HG02943 (cell line): Measurements from ENCODE around the gene IQCC.

ENCODE experiments used
- ATAC-seq: cut with Tn5 transposase; IDR thresholded peaks from one replicate; pipeline ENCODE4 v1.9.1; 2021; ENCODE audit warnings: mild to moderate bottlenecking, low read depth, moderate library complexity; ENCODE audit not compliant: unreplicated experiment

The IQCC gene

DNA sequence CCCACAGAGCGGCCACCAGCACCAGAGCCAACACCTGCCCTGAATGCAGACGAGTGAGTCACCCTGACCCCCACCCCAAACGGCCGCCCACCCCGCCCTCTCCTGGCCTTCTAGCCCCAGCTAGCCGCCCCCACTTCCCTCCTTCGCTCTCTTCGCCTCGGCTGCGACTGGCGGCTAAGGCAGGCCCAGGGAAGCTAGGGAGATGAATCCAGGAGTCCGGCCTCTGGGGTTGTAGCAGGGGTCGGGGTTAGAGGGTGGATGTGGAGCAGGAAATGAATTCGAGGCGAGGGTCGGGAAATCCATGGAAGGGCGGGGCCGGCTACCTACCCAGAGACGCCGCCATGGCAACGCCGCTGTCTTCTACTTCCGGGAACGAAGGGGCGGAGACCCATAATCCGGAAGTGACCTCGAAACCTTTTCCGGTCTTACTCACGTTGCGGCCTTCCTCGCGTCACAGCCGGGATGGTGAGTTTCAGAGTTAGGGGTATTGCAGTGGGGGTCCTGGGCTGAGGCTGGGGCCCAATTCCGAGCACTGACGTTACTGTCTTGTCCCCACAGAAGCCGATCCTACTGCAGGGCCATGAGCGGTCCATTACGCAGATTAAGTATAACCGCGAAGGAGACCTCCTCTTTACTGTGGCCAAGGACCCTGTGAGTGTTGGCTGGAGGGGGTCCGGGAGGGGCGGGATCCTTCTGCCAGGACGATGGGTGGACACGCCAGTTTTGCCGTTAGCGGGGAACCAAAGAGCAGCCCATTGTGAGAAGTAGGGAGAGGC, 16.7 kb downstream of the IQCC start, which contains the start of the genes EIF3I and TMEM234:
Gene EIF3I, plus strand, starts transcription at position 428 of the 776 bp plus-strand sequence. Its CDS starts 35 bp downstream, at position 463.
Gene TMEM234, minus strand, starts transcription at position 374 of the 776 bp plus-strand sequence. Its CDS starts 31 bp downstream, at position 343.
- ATAC-seq: peak; percentile 73

GRCh38 chr1:32223683-32224082, 18.2 kb downstream of the IQCC start:
- no peak for ATAC-seq

GRCh38 chr1:32224285-32224684, 18.8 kb downstream of the IQCC start:
- ATAC-seq: no peak

DNA sequence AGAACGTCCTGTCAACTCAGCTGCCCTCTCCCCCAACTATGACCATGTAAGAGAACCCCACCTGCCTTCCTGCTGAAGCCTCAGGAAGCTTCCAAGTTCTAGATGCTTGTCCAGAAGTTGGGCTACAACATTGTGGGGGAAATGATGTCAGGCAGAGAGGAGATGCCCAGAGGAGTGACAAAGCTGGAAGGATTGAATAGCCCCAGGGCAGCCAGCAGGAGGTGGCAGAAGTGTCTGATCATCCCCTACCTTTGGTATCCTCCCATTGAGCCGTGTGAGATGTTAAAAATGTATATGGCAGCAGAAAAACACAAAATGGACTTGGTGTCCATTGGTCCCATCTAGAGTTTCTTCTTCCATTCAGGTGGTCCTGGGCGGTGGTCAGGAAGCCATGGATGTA, 23.3 kb downstream of the IQCC start:
- no peak for ATAC-seq

DNA sequence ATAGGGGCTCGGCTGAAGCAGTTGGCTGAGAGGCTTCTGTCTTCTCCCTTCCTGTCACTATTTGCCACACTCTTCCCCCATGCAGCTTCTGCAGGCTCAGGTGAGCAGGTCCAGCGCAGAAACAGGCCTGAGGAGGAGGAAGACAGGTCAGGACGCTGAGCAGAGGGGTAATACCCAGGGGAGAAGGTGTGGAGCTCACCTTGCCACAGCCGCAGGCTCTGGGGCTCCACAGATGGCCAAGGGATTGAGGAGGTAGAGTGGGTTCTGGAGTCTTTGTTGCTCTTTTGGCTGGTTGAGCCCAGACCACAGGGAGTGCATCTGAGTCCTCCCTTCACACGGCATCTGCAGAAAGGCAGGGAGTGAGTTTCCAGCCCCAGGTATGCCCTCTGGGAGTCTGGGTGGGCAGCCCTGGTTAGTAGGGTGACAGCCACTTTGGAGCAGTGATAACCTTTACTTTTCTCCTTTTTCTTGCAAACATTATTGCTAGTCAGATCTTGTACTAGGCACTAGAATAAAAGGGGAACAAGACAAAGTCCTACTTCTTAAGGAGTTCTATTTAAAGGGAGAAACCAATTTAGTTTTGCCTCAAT, 26.5 kb downstream of the IQCC start:
- ATAC-seq: no peak

- ATAC-seq: no peak
These were observed 27.3 kb downstream of the IQCC start for GRCh38 chr1:32232558-32233304.

GRCh38 chr1:32234792-32235191, 29.3 kb downstream of the IQCC start:
- no peak for ATAC-seq

- no peak for ATAC-seq
These were observed 33.9 kb downstream of the IQCC start for GRCh38 chr1:32239337-32239736.

DNA sequence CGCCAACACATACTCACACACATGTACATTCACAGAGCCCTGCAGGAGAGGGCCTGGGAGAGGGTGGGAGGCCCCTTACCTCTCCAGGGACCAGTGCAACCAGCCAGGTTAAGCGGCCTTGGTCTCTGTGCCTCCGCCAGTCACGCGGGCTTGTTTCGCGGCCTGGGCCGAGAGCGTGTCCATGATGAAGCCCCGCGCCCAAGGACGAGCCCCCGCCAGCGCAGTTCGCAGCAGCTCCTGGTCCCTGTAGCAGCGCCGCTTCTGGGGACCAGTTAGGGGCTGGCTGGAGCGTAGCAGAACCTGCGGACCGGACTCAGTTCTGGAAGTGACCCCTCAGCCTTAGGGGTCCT, 34.3 kb downstream of the IQCC start:
- no peak for ATAC-seq

- no peak for ATAC-seq
These were observed 34.9 kb downstream of the IQCC start for GRCh38 chr1:32240140-32240951.

- no peak for ATAC-seq
These were observed 35.7 kb downstream of the IQCC start for GRCh38 chr1:32241001-32241763.

- no peak for ATAC-seq
These were observed 36.9 kb downstream of the IQCC start for GRCh38 chr1:32242341-32242851.

DNA sequence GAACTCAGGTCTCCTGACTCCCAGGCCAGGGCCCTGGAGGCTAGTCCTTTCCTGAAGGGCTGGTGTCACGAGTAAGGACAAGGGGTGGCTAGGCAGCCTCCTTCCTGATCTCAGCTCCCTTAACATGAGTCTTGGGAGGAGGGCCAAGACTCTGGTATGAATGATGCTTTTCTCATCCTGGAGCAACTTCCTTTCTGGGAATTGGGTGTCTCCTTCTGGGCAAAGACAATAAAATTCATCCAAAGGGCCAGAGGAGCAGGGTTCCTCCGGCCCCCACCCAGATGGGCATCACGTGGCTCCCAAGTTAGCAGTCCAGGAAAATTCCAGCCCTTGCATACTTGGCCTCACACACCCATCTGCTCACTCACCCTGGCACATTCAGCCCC, 41.4 kb downstream of the IQCC start, which contains the start of gene FAM167B:
Gene FAM167B, plus strand, starts transcription at position 335 of the 386 bp plus-strand sequence. CDS start 200 bp downstream, outside the sequence.
- ATAC-seq: no peak

DNA sequence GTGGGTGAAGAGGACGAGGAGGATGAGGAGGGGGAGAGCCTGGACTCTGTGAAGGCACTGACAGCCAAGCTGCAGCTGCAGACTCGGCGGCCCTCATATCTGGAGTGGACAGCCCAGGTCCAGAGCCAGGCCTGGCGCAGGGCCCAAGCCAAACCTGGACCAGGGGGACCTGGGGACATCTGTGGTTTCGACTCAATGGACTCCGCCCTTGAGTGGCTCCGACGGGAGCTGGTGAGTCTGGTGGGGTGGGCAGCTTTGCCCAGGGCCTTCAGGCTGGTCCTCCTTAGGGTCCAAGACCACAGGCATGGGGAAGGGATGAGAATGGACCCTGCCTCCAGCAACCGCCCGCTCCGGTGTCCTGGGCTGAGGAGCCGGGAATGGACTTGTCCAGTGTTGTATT, 42.0 kb downstream of the IQCC start:
- no peak for ATAC-seq

- no peak for ATAC-seq
These were observed 42.8 kb downstream of the IQCC start for GRCh38 chr1:32247983-32248889.

- peak; percentile 61 for ATAC-seq
These were observed 44.5 kb downstream of the IQCC start for GRCh38 chr1:32249831-32250525.

- ATAC-seq: no peak
These were observed 45.6 kb downstream of the IQCC start, which contains the start of gene LCK for GRCh38 chr1:32250893-32251716. Gene LCK, plus strand, starts transcription at chr1:32251265. Its CDS starts 23,065 bp downstream, at chr1:32274330.
